Fibroblast of skin of right quadriceps (primary cell): ENCODE results near the gene ISCU.
"Not testable (repeated sequence)": the region's sequence is repeated elsewhere in the genome, so short reads cannot be mapped to it uniquely, and the experiment has no call there.

Experiments used
- DNase-seq: peaks from one replicate; pipeline ENCODE4 v3.0.0-alpha.2; 2013

The ISCU gene

DNA sequence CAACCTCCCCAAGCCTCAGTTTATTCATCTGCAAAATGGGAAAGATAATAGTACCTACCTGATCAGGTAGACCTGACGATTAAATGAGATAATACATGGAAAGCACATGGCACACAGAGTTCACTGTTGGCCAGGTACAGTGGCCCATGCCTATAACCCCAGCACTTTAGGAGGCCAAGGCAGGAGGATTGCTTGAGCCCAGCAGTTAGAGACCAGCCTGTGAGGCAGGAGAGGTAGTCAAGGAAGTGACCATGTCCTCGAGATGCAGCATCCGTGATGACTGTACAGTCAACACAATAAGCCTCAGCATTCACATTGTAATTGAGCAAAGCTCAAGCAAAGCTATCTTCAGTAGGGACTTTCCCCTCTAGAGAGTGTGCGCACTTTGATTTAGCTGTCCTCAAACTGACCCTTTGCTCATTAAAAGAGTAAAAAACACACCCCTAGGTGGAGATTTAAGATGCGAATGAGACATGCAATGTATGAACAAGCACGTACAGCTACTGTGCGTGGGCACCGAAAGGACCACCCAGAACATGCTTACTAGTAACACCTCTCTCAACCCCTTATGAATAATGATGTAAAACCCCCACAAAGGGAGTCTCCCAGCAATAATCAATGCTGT, 9.9 kb downstream of the ISCU start:
- DNase-seq, result no peak

DNA sequence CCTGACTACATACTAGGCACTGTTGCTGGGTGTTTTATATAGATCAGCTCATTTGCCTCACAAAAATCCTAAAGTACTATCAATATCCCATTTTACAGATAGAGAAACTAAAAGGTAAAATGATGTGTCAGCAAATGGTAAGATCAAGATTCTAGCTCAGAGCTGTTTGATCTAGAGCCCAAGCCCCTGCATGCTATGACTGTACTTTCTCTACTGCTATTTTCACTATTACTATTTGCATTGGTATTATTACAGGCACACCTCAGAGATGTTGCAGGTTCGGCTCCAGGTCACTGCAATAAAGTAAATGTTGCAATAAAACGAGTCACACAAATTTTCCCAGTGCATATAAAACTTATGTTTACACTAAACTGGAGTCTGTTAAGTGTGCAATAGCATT, 10.9 kb downstream of the ISCU start:
- peak; percentile 61 for DNase-seq

DNA sequence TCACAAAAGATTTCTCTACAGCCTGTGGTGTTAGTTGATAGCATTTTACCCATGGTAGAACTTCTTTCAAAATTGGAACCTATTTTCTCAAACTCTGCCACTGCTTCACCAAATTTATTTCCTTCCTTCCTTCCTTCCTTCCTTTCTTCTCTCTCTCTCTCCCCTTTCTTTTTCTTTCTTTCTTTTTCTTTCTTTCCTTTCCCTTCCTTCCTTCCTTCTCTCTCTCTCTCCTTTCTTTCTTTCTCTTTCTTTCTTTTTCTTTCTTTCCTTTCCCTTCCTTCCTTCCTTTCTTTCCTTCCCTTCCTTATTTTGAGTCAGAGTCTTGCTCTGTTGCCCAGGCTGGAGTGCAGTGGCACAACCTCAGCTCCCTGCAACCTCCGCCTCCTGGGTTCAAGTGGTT, 11.9 kb downstream of the ISCU start:
- not testable (repeated sequence) for DNase-seq

DNA sequence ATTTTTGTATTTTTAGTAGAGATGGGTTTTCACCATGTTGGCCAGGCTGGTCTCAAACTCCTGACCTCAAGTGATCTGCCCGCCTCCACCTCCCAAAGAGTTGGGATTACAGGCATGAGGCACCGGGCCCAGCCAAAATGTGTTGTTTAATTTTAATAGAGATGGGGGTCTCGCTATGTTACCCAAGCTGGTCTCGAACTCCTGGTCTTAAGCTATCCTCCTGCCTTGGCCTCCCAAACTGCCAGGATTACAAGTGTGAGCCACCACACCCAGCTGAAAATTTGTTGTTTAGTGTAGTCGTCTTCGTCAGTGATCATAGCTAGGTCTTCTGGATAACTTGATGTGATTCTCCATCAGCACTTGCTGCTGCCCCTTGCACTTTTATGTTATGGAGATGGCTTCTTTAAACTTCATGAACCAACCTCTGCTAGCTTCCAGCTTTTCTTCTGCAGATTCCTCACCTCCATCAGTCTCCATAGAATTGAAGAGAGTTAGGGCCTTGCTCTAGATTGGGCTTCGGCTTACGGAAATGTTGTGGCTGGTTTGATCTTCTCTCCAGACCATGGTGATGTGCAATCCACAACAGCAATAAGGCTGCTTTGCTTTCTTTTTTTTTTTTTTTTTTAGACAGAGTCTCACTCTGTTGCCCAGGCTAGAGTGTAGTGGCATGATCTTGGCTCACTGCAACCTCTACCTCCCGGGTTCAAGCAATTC, 13.0 kb downstream of the ISCU start:
- no peak for DNase-seq

DNA sequence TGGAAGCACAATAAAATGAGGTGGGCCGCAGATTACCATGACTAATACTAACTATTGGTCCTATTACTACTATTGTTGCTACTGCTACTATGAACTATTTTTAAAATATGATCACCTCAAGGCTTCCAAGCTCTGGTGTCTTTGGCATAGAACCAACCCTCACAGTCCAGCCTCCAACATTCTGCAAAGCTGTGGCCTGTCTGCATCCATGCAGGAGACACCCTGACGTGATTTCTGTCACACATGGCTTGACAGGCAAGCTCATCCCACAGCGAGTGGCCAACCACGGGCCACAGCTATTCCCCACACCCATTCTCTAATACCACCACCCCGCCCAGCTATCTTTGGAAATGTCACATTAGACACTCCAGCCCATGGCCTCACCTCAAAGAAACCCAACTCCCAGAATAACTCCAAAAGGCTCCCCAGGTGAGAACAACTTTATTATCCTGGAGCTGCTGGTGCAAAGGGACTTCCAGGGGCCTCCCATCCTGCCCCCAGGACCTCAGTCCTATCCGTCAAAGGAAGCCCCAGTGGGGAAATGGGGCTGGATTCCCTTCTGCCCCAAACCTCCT, 14.4 kb downstream of the ISCU start:
- DNase-seq, result peak; percentile 54

DNA sequence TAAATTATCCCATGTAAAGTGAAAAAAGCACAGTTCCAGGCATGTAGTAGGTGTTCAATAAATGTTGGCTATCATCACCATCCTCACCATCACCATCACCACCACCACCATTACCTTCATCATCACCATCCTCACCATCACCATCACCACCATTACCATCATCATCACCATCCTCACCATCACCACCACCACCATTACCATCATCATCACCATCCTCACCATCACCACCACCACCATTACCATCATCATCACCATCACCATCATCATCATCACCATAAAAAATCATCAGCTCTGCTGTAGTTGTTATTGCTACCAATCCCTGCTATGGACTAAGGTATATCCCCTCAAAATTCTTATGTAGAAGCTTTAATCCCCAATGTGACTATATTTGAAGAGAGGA, 15.1 kb downstream of the ISCU start:
- DNase-seq, result no peak

DNA sequence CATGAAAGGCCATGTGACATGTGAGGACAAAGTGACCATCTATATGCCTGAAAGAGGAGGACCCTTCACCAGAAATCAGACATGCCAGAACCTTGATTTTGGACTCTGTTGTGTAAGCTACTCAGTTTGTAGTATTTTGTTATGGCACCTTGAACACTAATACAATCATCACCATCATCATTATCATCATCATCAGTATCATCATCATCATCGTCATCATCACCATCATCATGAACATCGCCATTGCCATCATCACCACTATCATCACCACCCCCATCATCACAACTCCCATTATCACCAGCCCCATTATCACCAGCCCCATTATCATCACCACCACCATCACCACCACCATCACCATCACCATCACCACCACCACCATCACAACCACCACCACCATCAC, 15.9 kb downstream of the ISCU start:
- DNase-seq, result no peak

DNA sequence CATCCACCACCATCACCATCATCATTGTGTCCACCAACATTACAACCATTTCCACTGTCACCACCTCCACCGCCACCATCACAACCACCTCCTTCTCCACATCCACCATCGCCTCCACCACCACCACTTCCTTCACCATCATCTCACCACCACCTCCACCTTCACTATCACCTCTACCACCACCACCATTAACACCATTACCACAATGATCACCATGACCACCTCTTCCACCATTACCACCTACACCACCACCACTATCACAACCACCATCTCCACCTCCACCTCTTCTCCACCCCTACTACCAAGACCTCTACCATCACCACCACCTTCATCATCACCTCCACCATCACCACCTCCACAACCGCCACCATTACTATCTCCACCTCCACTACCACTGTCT, 16.4 kb downstream of the ISCU start:
- DNase-seq, result no peak

DNA sequence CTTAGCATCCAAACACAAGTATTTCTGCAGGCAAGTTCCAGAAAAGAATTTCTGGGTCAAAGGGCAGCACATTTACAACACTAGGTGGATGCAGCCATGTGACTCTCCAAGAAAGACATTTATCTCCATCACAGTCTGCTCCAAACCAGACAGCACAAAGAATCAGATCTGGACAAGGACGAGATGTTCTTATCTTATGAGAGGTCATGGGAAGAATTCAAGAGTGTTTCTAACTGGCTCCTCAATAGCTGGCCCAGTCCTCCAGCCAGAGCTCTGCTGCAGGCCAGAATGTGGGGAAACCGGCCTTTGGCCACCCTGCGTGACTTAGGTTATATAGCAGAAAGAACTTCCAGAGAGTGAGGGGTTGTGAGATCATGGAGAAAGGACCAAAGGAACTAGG, 18.1 kb downstream of the ISCU start:
- no peak for DNase-seq

DNA sequence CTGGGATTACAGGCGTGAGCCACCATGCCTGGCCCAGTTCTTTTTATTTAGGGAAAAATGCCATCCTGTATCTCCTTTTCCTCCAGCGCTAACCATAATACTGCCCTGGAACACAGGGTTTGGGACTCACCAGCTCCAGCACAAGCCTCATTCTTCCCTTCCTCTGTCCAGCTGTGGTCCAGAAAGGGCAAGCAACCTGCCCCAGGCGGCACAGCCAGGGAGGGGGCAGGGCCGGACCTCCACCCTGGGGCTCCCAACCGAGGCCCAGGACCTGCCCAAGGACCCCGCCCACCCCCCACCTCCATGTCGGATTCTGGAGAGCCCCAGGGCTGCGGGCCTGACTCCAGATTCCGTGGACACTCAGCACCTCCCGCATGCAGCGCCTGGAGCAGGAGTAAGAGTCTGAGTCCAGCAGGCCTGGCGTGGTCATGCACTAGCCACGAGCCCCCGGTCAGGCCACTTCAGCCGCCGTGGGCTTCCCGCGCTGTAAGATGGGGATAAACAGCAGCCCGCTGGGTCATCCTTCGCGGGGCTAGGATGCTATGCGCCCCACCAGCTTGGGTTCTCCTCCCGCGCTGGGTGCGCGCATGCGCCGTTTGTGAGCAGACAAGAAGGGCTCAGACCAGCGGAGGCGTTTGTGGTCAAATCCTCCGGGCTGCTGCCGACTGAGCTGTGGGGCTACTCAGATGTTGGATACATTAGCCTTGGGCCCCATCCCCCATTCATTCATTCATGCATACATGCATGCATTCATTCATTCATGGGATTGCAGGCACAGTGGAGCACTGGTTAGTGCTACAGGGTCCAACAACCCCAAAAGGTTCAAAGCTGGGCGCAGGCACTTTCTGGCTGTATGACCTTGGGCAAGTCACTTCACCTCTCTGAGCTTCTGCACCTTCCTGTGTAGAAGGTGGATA, 19.2 kb downstream of the ISCU start:
- no peak for DNase-seq

DNA sequence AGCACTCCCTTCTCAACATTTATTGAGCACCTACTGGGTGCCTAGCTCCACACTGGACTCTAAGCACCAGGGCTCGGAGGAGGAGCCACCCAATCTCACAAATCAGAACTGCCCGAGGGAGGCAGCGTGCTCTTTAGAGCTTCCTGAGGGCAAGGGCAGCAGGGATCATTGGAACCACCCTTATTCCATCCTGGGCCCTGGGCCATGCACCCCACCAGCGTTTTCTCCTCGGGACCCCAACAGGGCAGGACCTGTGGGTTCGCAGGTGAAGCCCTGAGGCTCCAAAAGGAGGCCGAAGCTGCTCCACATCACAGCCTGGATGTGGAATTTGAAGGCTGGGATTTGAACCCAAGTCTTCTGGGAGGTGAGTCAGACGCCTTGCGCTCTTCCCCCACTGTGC, 20.1 kb downstream of the ISCU start:
- DNase-seq, result no peak

DNA sequence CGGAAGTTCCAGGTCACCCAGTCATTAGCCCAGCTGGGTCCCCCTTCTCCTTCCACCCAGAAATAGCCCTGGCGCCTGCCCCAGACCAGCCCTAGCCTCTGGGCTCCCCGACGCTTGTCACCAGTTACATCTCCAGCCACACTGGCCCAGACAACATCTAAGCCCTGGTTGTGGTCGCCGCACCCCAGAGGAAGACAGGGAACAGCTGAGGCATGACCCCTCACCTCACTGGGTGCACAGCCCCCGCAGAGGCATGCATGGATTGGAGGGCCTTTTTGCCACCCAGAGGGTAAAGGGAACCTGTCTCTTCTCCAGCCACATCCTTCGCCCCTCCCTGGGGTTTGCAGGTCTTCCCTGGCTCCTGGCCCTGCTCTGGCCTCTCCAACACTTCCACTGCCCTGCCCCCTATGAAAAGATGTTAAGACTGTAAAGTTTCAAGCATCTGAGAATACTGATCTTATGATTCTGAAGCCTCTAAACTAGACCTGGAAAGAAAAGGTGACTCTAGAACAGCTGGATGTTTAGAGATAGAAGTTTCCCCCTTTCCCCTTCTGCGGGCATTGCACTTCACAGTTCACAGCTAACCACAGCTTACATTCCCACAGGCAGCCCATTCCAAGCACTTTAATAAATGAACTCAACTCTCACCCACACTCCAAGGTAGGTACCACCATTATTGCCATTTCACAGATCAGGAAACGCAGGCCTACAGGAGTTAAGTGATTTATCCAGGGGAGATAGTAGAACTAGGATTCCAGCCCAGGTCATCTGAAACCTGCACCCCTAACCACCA, 20.8 kb downstream of the ISCU start:
- no peak for DNase-seq

DNA sequence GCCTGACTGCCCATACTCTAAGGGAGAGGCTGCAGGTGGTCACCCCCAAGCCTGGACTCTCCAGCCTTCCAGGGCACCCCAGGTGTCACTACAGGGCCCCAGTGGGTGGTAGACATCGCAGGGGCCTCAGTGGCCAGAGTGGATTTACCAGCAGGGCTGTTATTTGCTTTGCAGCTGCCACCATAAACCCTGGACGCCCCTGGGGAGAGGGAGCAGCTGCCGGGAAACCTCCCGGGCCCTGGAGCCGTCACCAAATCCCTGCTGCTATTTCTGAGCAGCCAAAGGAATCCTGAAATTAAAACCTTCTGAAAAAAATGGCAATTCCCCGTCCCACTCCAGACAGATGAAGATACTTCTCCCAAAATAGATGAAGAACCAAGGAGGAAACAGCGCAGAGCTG, 21.6 kb downstream of the ISCU start:
- DNase-seq, result no peak

DNA sequence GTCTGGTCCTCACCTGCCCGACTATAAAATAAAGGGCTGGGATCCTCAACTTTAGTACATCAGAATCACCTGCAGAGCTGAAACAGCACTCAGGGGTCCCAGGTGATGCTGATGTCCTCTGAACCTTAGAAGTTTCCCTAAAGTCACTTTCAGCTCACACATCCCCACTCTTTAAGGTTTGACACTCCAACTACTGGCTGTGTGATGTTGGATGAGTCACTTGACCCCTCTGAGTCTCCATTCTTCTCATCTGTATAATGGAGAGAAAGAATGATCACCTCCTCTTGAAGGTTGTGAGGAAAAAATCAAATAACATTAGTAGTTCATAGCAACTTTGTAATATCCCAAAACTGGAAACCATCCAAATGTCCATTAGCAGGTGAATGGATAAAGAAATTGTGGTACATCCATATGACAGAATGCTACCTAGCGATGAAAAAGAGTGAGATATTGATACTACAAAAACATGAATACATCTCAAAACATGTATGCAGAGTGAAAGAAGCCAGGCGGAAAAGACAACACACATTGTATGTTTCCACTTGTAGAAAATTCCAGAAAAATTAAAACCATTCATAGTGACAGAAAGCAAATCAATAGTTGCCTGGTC, 22.2 kb downstream of the ISCU start:
- DNase-seq, result no peak

DNA sequence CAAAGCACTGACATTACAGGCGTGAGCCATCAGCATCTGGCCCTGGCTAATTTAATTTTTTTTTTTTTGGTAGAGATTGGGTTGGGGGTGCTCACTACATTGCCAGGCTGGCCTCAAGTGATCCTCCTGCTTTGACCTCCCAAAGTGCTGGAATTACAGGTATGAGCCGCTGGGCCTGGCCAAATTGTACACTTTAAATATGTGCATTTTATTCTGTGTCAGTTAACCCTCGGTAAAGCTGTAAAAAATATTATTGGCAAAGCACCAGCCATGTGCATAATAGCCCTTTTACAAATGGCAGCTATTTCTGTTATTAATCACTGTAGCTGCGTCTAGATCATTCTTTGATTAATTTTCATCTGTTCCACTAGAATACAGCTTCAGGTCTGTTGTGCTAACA, 23.5 kb downstream of the ISCU start:
- no peak for DNase-seq

DNA sequence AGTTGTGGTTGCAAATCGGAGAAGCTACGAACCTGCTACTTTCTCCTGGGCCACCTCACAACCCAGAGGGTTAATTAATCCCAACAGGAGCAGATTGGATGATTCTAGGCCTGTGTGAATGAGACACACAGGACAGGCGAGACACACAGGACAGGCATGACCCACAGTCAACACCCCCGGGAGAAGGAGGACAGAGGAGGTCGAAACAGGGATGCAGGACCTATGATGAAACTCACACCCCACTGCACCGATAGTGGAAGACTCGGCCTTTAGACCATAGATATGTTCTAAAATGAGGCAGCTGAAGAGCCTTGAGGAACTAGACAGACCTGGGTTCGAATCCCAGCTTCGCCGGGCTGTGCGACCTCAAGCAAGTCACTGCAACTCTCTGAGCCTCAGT, 23.9 kb downstream of the ISCU start:
- DNase-seq, result no peak

DNA sequence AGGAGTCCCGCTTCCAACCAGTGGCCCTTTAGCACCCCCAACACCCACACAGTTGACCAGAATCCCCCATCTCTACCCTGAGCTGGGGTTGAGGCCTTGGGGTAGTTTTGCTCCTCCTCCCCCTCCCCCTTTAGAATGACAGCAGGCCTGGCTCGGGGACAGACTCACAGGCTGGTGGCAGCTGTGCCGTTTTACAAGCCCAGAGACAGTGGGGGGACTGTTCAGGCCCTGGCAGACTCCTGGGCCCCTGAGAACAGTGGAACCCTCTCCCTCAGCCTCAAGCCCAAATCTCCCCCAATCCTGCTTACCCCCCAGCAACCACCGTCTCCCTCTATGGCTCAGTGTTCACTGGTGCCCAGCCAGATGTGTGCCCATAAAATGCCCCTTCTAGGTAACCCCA, 25.4 kb downstream of the ISCU start:
- no peak for DNase-seq

DNA sequence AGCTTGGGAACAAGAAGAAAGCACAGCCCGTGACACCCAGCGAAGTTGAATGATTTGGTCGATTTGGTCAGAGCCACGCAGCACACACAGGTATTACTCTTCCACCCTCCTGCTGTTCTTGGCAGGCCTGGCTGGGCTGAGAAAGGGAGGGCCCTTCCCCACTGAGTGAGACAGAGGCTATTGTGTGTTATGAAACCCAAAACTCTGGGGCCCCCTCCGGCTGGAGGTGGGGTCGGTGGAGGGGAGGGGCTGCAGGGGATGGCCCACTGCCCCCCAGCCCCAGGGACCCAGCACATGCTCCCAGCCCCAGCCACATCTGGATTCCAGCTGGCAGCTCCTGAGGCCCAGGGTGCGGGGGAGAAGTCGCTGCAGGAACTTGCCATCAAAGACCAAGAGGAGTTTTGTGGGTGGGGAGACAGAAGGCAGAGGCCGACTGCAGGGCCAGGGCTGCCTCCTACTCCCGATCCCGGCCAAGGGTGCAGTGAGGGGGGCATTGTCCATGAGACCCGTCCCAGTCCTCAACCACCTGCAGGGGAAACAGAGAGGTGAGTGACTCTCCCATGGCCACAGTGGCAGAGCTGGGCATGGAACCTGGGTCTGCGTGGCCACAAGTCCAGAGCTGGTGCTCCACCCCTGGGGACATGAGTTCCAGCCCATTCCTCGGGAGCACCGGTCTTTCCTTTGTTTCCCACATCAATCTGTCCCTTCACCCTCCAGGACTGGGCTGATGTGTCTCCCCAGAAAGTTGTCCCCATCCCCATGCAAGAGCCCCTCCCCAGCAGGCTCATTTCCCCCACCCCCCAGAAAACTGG, 26.8 kb downstream of the ISCU start:
- peak; percentile 77 for DNase-seq

DNA sequence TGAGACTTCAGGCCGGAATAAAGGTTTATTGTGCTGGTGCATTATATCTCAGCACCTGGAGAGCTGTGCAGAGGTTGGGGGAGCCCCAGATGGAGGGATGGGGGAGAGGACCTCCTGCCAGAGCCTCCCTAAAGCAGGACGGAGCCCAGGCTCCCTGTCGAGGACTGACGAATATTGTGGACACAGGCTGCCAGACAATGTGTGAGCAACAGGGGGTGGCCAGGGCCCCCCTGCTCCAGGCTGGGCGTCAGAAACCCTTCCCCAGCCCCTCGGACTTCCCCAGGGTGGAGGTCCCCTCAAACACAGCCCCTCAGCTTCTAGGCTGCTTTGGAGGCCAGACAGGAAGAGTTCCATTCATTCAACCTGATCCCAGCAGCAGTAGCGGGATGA, 27.4 kb downstream of the ISCU start:
- DNase-seq, result no peak

DNA sequence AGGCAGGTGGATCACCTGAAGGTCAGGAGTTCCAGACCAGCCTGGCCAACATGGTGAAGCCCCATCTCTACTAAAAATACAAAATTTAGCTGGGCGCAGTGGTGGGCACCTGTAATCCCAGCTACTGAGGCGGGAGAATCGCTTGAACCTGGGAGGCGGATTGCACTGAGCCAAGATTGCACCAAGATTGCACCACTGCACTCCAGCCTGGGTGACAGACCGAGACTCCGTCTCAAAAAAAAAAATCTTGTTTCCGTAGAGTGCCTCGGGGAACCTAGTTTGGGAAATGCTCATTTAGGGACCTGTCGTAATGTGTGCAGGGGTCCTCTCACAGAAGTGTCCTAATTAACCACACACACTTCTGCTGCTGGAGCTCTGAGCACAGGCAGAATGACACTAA, 28.1 kb downstream of the ISCU start:
- not testable (repeated sequence) for DNase-seq

DNA sequence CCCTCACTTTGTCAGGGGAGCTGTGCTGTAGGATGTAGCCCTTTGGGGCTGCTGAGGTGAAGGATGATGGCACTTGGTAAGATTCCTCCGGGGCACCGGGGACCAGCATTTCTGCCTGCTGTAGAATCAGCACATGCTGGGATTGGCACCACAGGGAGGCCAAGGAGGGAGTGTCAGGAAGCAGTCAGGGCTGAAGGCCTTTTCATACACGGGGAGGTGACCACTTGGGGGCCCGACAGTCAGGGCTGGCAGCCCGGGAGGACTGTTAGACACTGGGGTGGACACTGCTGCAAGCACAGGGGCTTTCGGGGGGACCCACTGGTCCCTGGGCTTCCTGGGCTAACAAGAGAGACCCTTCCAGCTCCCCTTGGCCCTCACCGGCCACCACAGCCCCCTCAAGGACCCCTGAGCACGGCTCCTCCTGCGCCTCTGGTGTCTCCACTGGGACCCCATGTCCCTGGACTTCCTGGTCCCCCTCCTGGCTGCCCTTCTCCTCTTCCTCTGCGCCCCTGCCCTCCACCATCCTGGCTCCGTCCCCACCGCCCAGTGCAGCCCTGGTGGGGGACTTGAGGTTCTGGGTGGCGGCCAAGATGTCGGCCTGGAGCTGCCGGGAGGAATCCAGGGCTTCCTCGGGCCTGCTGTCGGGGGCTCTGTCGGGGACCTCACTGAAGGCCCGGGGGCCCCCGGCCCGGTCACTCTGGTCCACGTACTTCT, 29.0 kb downstream of the ISCU start:
- no peak for DNase-seq
